Measurements from ENCODE around the gene TAGAP. TPM values are rescaled to one million over a fixed set of nuclear protein-coding genes. Genes with fewer than 3 reads are reported as not detected.
A peak's percentile ranks its signal among the peaks of the same experiment; 100 is the strongest.

The TAGAP gene
- total RNA-seq, 1 donor from 2014 or later: 17.1 TPM

GRCh38 chr6:159062976-159063375 lies 18.2 kb upstream of the TAGAP start:
- no peak for TF ChIP-seq CTCF (IDR thresholded peaks at IDR 0.05)
- H3K27ac ChIP-seq: peak overlapping the region; percentile 66
- H3K4me1 ChIP-seq: peaks cover 21% of the 10 kb centered on the region
- intact Hi-C loops (cut with DNase I): no loop called here
- H3K27me3 ChIP-seq (ENCODE audit: low read depth): no peaks in the 10 kb centered on the region
- H3K4me3 ChIP-seq: no peak overlapping the region
- DNase-seq (no peak), ATAC-seq (peak; percentile 45 to 50)
- H3K36me3 ChIP-seq: no peaks in the 10 kb centered on the region
- no peaks in the 10 kb centered on the region for H3K9me3 ChIP-seq

GRCh38 chr6:159062564-159062945 lies 17.8 kb upstream of the TAGAP start:
- peak; percentile 41 to 55 for ATAC-seq
- H3K36me3 ChIP-seq: no peaks in the 10 kb centered on the region
- peaks cover 21% of the 10 kb centered on the region for H3K4me1 ChIP-seq
- intact Hi-C loops (cut with DNase I): no loop called here
- peak overlapping the region; percentile 66 for H3K27ac ChIP-seq
- H3K9me3 ChIP-seq: no peaks in the 10 kb centered on the region
- H3K27me3 ChIP-seq (ENCODE audit: low read depth): no peaks in the 10 kb centered on the region
- DNase-seq: no peak
- H3K4me3 ChIP-seq: no peak overlapping the region
- TF ChIP-seq CTCF (IDR thresholded peaks at IDR 0.05): no peak

GRCh38 chr6:159061805-159062563 lies 17.2 kb upstream of the TAGAP start:
- peak; percentile 72 to 79 for ATAC-seq
- no peaks in the 10 kb centered on the region for H3K9me3 ChIP-seq
- intact Hi-C loops (cut with DNase I): no loop called here

GRCh38 chr6:159061146-159061545 lies 16.4 kb upstream of the TAGAP start:
- H3K36me3 ChIP-seq: no peaks in the 10 kb centered on the region
- no peak overlapping the region for H3K4me3 ChIP-seq
- peak in 1 of 2 donors; percentile 13 for ATAC-seq
- no peak overlapping the region for H3K27ac ChIP-seq
- DNase-seq: no peak
- TF ChIP-seq CTCF (IDR thresholded peaks at IDR 0.05): no peak
- H3K4me1 ChIP-seq: peaks cover 27% of the 10 kb centered on the region
- intact Hi-C loops (cut with DNase I): no loop called here
- H3K9me3 ChIP-seq: no peaks in the 10 kb centered on the region
- no peaks in the 10 kb centered on the region for H3K27me3 ChIP-seq (ENCODE audit: low read depth)

More at GRCh38 chr6:159061805-159062563, 17.2 kb upstream of the TAGAP start:
- Histone ChIP-seq H3K4me3 (no peak overlapping the region), H3K36me3 (no peaks in the 10 kb centered on the region), H3K27ac (peak overlapping the region; percentile 66), H3K4me1 (peaks cover 21% of the 10 kb centered on the region), H3K27me3 (ENCODE audit: low read depth) (no peaks in the 10 kb centered on the region)
- TF ChIP-seq CTCF (IDR thresholded peaks at IDR 0.05): no peak
- no peak for DNase-seq

- no peak overlapping the region for H3K27ac ChIP-seq
- no peak for TF ChIP-seq CTCF (IDR thresholded peaks at IDR 0.05)
- intact Hi-C loops (cut with DNase I): no loop called here
- H3K4me3 ChIP-seq: no peak overlapping the region
- no peak for ATAC-seq
- no peak for DNase-seq
- H3K9me3 ChIP-seq: no peaks in the 10 kb centered on the region
- peaks cover 36% of the 10 kb centered on the region for H3K4me1 ChIP-seq
- no peaks in the 10 kb centered on the region for H3K36me3 ChIP-seq
- no peaks in the 10 kb centered on the region for H3K27me3 ChIP-seq (ENCODE audit: low read depth)
Observed at GRCh38 chr6:159059885-159060506, 15.2 kb upstream of the TAGAP start.
